Breast epithelium (tissue), 4 donors: Measurements from ENCODE around the gene TMEM35B. TPM values are rescaled to one million over a fixed set of nuclear protein-coding genes. Genes with fewer than 3 reads are reported as not detected.
"Not testable (repeated sequence)": the region's sequence is repeated elsewhere in the genome, so short reads cannot be mapped to it uniquely, and the experiment has no call there.

ENCODE experiments used
- DNase-seq, 2 donors: peaks; one replicate each; pipeline ENCODE4 v3.0.0-alpha.2; 2019; ENCODE audit warnings: low spot score in 2 of 2
- H3K27ac ChIP-seq, 2 donors: fragments of 200-600 bp; sonication (generic) in 1 of 2; one replicate each; pipeline ENCODE4 v1.5.1; 2016 to 2019; ENCODE audit warnings: mild to moderate bottlenecking in 1 of 2
- H3K27me3 ChIP-seq, 2 donors: fragments of 200-600 bp; sonication (generic) in 1 of 2; one replicate each; pipeline versions ENCODE4 v1.5.1 to v1.6.0; 2017 to 2019; ENCODE audit warnings: control low read depth in 1 of 2, mild to moderate bottlenecking in 1 of 2
- H3K36me3 ChIP-seq: fragments of 200-600 bp; one replicate; pipeline ENCODE4 v1.5.1; 2019
- H3K4me1 ChIP-seq, 2 donors: fragments of 200-600 bp; sonication (generic); one replicate each; pipeline ENCODE4 v1.5.1; 2016 to 2019; ENCODE audit warnings: control low read depth in 1 of 2
- H3K4me3 ChIP-seq, 3 donors: fragments of 200-600 bp; sonication (generic); 1 replicate in 2 of 3; 2 replicates in 1 of 3; pipeline ENCODE4 v1.5.1; 2016 to 2019; ENCODE audit warnings: mild to moderate bottlenecking in 3 of 3, moderate library complexity in 2 of 3
- H3K9me3 ChIP-seq, 2 donors: fragments of 200-600 bp; sonication (generic) in 1 of 2; one replicate each; pipeline ENCODE4 v1.5.1; 2016 to 2019; ENCODE audit warnings: control low read depth in 1 of 2
- CTCF ChIP-seq, 3 donors: fragments of 450-650 bp; IDR thresholded peaks; one replicate each; pipeline ENCODE4 v1.5.1; 2016 to 2017; ENCODE audit warnings: antibody characterized with exemption in 3 of 3, mild to moderate bottlenecking in 3 of 3, moderate library complexity in 3 of 3
- POLR2A ChIP-seq: fragments of 450-650 bp; IDR thresholded peaks from one replicate; pipeline ENCODE4 v1.6.1; 2016; ENCODE audit warnings: antibody characterized with exemption, mild to moderate bottlenecking, moderate library complexity
- POLR2AphosphoS5 ChIP-seq, 3 donors: sonication (generic); formaldehyde crosslinking; IDR thresholded peaks; one replicate each; pipeline ENCODE4 v1.6.1; 2017; ENCODE audit warnings: antibody characterized with exemption in 3 of 3
- intact Hi-C: fragments of 100-400 bp; cut with DNase I; formaldehyde crosslinking; loops from one replicate; pipeline ENCODE4 v1.15.1; 2023; ENCODE audit warnings: low total_unique reads
- total RNA-seq, 3 donors: library from RNA; depleted of rRNA; stranded (reverse); fragments of >200 nt; gene quantifications; one replicate each; pipeline ENCODE4 v1.1.0, GENCODE V29; 2016

Gene TMEM35B
- total RNA-seq, 3 donors from 2014 or later = 30.5 to 55.0 (median 37.6) TPM

- Histone ChIP-seq H3K4me1 (no peaks in the 10 kb centered on the region), H3K36me3 (no peaks in the 10 kb centered on the region), H3K4me3 (no peak overlapping the region), H3K9me3 (no peaks in the 10 kb centered on the region), H3K27ac (no peak overlapping the region), H3K27me3 (no peaks in the 10 kb centered on the region)
- no peak for TF ChIP-seq POLR2AphosphoS5 (IDR thresholded peaks at IDR 0.05)
- no peak for TF ChIP-seq CTCF (IDR thresholded peaks at IDR 0.05)
- no peak for TF ChIP-seq POLR2A
- intact Hi-C loops = no loop called here
- no peak for DNase-seq
Observed at GRCh38 chr1:34970829-34971228, 14.3 kb downstream of the TMEM35B start.

DNA sequence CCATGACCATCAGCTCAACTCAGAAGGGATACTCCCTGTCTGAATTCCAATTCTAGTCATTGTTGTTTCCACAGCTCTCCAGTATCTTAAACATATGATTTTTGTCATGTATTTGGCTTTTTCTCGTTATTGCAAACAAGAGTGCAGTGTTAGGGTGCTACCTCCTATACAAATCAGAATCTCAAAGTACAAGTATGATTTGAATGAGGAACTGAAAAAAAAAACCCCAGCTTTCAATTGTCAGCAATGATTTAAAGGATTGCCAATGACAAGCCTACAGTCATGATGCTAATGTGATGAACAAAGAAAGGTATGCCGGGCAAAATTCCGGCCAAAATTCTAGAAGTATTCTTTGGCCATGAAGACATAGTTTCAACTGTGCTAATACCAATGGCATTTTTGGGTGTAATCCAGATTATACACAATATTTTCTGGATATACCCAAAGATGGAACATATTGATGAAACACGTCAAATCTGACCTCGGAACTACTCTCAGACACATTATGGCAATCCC lies 14.9 kb downstream of the TMEM35B start:
- no peaks in the 10 kb centered on the region for H3K4me1 ChIP-seq
- DNase-seq = no peak
- intact Hi-C loops = no loop called here
- no peaks in the 10 kb centered on the region for H3K36me3 ChIP-seq
- no peak overlapping the region for H3K27ac ChIP-seq
- no peak for TF ChIP-seq POLR2AphosphoS5 (IDR thresholded peaks at IDR 0.05)
- TF ChIP-seq CTCF (IDR thresholded peaks at IDR 0.05) = no peak
- TF ChIP-seq POLR2A = no peak
- H3K27me3 ChIP-seq = no peaks in the 10 kb centered on the region
- H3K9me3 ChIP-seq = no peaks in the 10 kb centered on the region
- H3K4me3 ChIP-seq = no peak overlapping the region

DNA sequence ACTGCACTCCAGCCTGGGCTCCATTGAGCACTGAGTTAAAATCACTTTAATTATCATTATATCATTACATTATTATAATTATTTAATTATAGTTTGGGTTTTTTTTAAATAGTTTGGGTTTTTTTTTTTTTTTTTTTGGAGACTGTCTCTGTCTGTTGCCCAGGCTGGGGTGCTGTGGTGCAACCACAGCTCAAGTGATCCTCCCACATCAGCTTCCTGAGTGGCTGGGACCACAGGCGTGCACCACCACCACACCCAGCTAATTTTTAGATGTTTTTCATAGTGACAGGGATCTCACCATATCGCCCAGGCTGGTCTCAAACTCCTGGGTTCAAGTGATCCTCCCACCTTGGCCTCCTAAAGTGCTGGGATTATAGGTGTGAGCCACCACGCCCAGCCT lies 16.9 kb downstream of the TMEM35B start:
- H3K4me1 ChIP-seq, H3K9me3 ChIP-seq, H3K27ac ChIP-seq, H3K4me3 ChIP-seq, H3K27me3 ChIP-seq, DNase-seq, intact Hi-C loops, H3K36me3 ChIP-seq: not testable (repeated sequence)

GRCh38 chr1:34967672-34968071 lies 17.5 kb downstream of the TMEM35B start:
- H3K9me3 ChIP-seq, intact Hi-C loops, DNase-seq, H3K27ac ChIP-seq, H3K36me3 ChIP-seq, H3K4me1 ChIP-seq, H3K4me3 ChIP-seq, H3K27me3 ChIP-seq: not testable (repeated sequence)

DNA sequence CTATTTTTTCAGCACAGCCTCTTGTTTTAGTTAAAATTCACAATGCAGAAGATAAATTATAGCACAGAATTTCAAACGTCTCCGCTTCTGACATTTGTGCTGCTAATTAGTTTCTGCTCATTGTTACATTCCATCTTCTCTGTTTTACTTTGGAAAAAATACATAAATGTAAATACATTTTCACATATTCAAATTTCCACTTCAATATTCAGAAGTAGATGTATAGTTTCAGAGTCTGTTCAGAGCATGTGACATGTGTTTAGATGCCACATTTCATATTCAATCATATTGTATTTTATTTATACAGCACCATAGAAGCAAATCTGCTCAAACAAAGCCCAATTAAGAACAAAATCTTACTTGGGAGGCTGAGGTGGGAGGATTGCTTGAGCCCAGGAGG lies 19.6 kb downstream of the TMEM35B start:
- no peaks in the 10 kb centered on the region for H3K4me1 ChIP-seq
- no peaks in the 10 kb centered on the region for H3K9me3 ChIP-seq
- H3K4me3 ChIP-seq = no peak overlapping the region
- intact Hi-C loops = no loop called here
- H3K27ac ChIP-seq = no peak overlapping the region
- TF ChIP-seq POLR2A (no peak), POLR2AphosphoS5 (IDR thresholded peaks at IDR 0.05) (no peak), CTCF (IDR thresholded peaks at IDR 0.05) (no peak)
- no peaks in the 10 kb centered on the region for H3K27me3 ChIP-seq
- DNase-seq = no peak
- H3K36me3 ChIP-seq = no peaks in the 10 kb centered on the region

- no peaks in the 10 kb centered on the region for H3K36me3 ChIP-seq
- H3K9me3 ChIP-seq = no peaks in the 10 kb centered on the region
- TF ChIP-seq CTCF (IDR thresholded peaks at IDR 0.05) = no peak
- TF ChIP-seq POLR2A = no peak
- TF ChIP-seq POLR2AphosphoS5 (IDR thresholded peaks at IDR 0.05) = no peak
- DNase-seq = no peak
- no peaks in the 10 kb centered on the region for H3K4me1 ChIP-seq
- H3K27ac ChIP-seq = no peak overlapping the region
- no peaks in the 10 kb centered on the region for H3K27me3 ChIP-seq
- no peak overlapping the region for H3K4me3 ChIP-seq
- intact Hi-C loops = no loop called here
Observed at GRCh38 chr1:34950428-34950827, 34.7 kb downstream of the TMEM35B start.

- intact Hi-C loops, H3K9me3 ChIP-seq, H3K4me1 ChIP-seq, H3K36me3 ChIP-seq, H3K27me3 ChIP-seq, H3K27ac ChIP-seq, DNase-seq, H3K4me3 ChIP-seq: not testable (repeated sequence)
Observed at GRCh38 chr1:34948739-34949138, 36.4 kb downstream of the TMEM35B start.

GRCh38 chr1:34947641-34948314 lies 37.4 kb downstream of the TMEM35B start:
- intact Hi-C loops, H3K4me1 ChIP-seq: not testable (repeated sequence)

More at GRCh38 chr1:34947641-34948314, 37.4 kb downstream of the TMEM35B start:
- H3K36me3 ChIP-seq, H3K27me3 ChIP-seq, H3K9me3 ChIP-seq, DNase-seq, H3K27ac ChIP-seq, H3K4me3 ChIP-seq: not testable (repeated sequence)
